22Rv1 (cell line): ENCODE measurements around the gene VGLL4.
"Not testable (repeated sequence)": the region's sequence is repeated elsewhere in the genome, so short reads cannot be mapped to it uniquely, and the experiment has no call there.

Source experiments
- H3K27ac ChIP-seq: fragments of 450-650 bp; 2 replicates; pipeline ENCODE4 v1.5.1; 2017
- CTCF ChIP-seq: fragments of 450-650 bp; IDR thresholded peaks from 2 replicates; pipeline ENCODE4 v1.5.1; 2017; ENCODE audit warnings: mild to moderate bottlenecking
- ZFX ChIP-seq: fragments of 450-650 bp; IDR thresholded peaks from 2 replicates; pipeline ENCODE4 v1.6.1; 2017; ENCODE audit warnings: antibody characterized with exemption, borderline replicate concordance

The VGLL4 gene

GRCh38 chr3:11643605-11644087 lies at the start of gene VGLL4:
Gene VGLL4, minus strand, starts transcription at chr3:11643915. Its CDS starts 397 bp downstream, at chr3:11643518.
- peak within 1 kb of the TSS; percentile 89 for H3K27ac ChIP-seq
- TF ChIP-seq CTCF (0 out of 2 replicates have a peak, but pooled peaks have one; percentile 9), ZFX (no peak)

- TF ChIP-seq ZFX (no peak), CTCF (no peak)
- H3K27ac ChIP-seq = no peak overlapping the region
These were observed 48.8 kb upstream of the VGLL4 start for GRCh38 chr3:11692532-11692813.

- TF ChIP-seq CTCF = no peak
- TF ChIP-seq ZFX = no peak
- H3K27ac ChIP-seq = no peak overlapping the region
These were observed 48.2 kb upstream of the VGLL4 start for GRCh38 chr3:11691767-11692531.

GRCh38 chr3:11690863-11691766 lies 47.4 kb upstream of the VGLL4 start:
- TF ChIP-seq CTCF (no peak), ZFX (no peak)
- no peak overlapping the region for H3K27ac ChIP-seq

GRCh38 chr3:11689749-11690148 lies 46.0 kb upstream of the VGLL4 start:
- no peak overlapping the region for H3K27ac ChIP-seq
- TF ChIP-seq ZFX = no peak
- TF ChIP-seq CTCF = no peak

GRCh38 chr3:11684980-11685379 lies 41.3 kb upstream of the VGLL4 start:
- not testable (repeated sequence) for H3K27ac ChIP-seq

GRCh38 chr3:11680509-11680908 lies 36.8 kb upstream of the VGLL4 start:
- TF ChIP-seq ZFX (no peak), CTCF (no peak)
- H3K27ac ChIP-seq = no peak overlapping the region
